OCI-LY1 (cell line): ENCODE measurements around the gene TNFSF15.

Source experiments
- H2AFZ ChIP-seq: fragments of 200-600 bp; sonication (generic), shearing (Covaris generic); 2 replicates; pipeline ENCODE4 v1.6.0; 2014; ENCODE audit warnings: antibody characterized with exemption, mild to moderate bottlenecking, low read length
- H3F3A ChIP-seq: fragments of 200-600 bp; sonication (generic), shearing (Covaris generic); 2 replicates; pipeline ENCODE4 v1.6.0; 2014; ENCODE audit warnings: mild to moderate bottlenecking, antibody characterized with exemption, low read length, moderate library complexity; ENCODE audit not compliant: insufficient read depth
- H3K27ac ChIP-seq: fragments of 200-600 bp; sonication (generic); 2 replicates; pipeline ENCODE4 v1.5.1; 2014; ENCODE audit warnings: low read length, mixed run types, mild to moderate bottlenecking, low read depth; ENCODE audit not compliant: poor library complexity, severe bottlenecking
- H3K27me3 ChIP-seq: fragments of 200-600 bp; sonication (generic); 2 replicates; pipeline ENCODE4 v1.6.0; 2014; ENCODE audit warnings: antibody characterized with exemption, mild to moderate bottlenecking, low read length, moderate library complexity; ENCODE audit not compliant: insufficient read depth
- H3K36me3 ChIP-seq: fragments of 200-600 bp; sonication (generic); 2 replicates; pipeline ENCODE4 v1.6.1; 2014; ENCODE audit warnings: mild to moderate bottlenecking, antibody characterized with exemption, low read length, moderate library complexity, mixed read lengths; ENCODE audit not compliant: insufficient read depth
- H3K4me1 ChIP-seq: fragments of 200-600 bp; sonication (generic); 2 replicates; pipeline ENCODE4 v1.5.1; 2014; ENCODE audit warnings: mild to moderate bottlenecking, low read length, moderate library complexity; ENCODE audit not compliant: insufficient read depth, severe bottlenecking
- H3K4me2 ChIP-seq: fragments of 200-600 bp; sonication (generic), shearing (Covaris generic); 2 replicates; pipeline ENCODE4 v1.6.1; 2014; ENCODE audit warnings: low read length
- H3K4me3 ChIP-seq: fragments of 200-600 bp; sonication (generic); 2 replicates; pipeline ENCODE4 v1.5.1; 2014; ENCODE audit warnings: low read length, low read depth, mild to moderate bottlenecking, mixed read lengths; ENCODE audit not compliant: poor library complexity, severe bottlenecking
- H3K79me2 ChIP-seq: fragments of 200-600 bp; shearing (Covaris generic); 2 replicates; pipeline ENCODE4 v1.6.1; 2016; ENCODE audit warnings: mixed run types, low read length, mixed read lengths; ENCODE audit not compliant: insufficient read depth
- H3K9ac ChIP-seq: fragments of 200-600 bp; sonication (generic), shearing (Covaris generic); 2 replicates; pipeline ENCODE4 v1.6.1; 2014; ENCODE audit warnings: mild to moderate bottlenecking, low read length, mixed read lengths
- H3K9me2 ChIP-seq: fragments of 200-600 bp; sonication (generic), shearing (Covaris generic); 2 replicates; pipeline ENCODE4 v1.6.1; 2014; ENCODE audit warnings: low read depth, mild to moderate bottlenecking, low read length, mixed read lengths
- H3K9me3 ChIP-seq: fragments of 200-600 bp; shearing (Covaris generic); 2 replicates; pipeline ENCODE4 v1.6.1; 2014; ENCODE audit warnings: low read length, mixed read lengths
- H4K20me1 ChIP-seq: fragments of 200-600 bp; sonication (generic), shearing (Covaris generic); 2 replicates; pipeline ENCODE4 v1.6.0; 2016; ENCODE audit warnings: mild to moderate bottlenecking, low read length; ENCODE audit not compliant: insufficient read depth
- CTCF ChIP-seq: fragments of 200-600 bp; sonication (generic), shearing (Covaris generic); IDR thresholded peaks from 2 replicates; pipeline ENCODE4 v1.5.1; 2017; ENCODE audit warnings: mild to moderate bottlenecking, antibody characterized with exemption, low read length, moderate library complexity, mixed read lengths
- EZH2 ChIP-seq: fragments of 200-600 bp; sonication (generic), shearing (Covaris generic); IDR thresholded peaks from 2 replicates; pipeline ENCODE4 v1.8.0; 2017; ENCODE audit warnings: borderline replicate concordance, mixed run types, mild to moderate bottlenecking, antibody characterized with exemption, low read length, moderate library complexity, mixed read lengths

TNFSF15 gene

DNA sequence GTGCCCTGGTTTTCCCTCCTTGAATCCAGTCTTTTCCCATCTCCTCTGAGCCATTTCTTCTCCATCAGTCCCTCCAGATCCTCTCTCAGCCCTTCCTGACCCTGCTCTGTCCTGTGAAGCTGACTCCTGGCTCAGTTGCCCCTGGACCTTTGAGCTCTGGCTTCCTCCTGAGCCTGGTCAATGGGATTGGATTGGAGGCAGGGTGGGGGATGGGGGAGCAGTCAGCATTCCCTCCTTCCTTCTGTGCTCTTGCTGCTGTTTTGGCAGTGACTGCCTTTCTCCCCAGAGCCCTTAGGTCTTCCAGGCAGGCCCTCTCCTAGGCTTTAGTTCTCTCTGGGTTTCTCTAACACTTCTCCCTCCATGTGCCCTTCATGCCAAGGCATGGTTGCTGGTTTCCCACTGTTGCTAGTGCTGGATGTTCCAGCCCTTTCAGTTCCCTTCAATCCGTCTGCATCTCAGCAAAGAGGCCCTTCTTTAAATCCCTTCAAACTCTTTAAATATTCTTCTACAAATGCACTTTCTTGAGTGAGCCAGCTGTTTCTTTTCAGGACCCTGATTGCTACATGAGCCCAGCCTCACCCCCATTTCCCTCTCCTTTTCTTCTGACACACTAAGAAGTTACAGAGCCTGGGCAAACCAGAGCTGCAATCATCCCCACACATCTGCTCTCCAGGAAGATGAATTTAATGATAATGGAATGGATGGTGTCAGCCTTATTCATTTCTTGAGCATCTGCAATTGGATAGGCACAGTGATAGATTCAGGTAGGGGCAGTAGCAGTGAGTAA, 2.2 kb downstream of the TNFSF15 start:
- H3K27ac ChIP-seq = no peak overlapping the region
- no peaks in the 10 kb centered on the region for H3K9me2 ChIP-seq
- H3K9ac ChIP-seq = no peak overlapping the region
- H3K4me2 ChIP-seq = no peak overlapping the region
- no peak overlapping the region for H3K4me3 ChIP-seq
- no peaks in the 10 kb centered on the region for H3K9me3 ChIP-seq
- no peaks in the 10 kb centered on the region for H4K20me1 ChIP-seq
- no peak overlapping the region for H2AFZ ChIP-seq
- no peaks in the 10 kb centered on the region for H3K79me2 ChIP-seq
- H3K27me3 ChIP-seq = no peaks in the 10 kb centered on the region
- H3K4me1 ChIP-seq = peaks cover 13% of the 10 kb centered on the region
- TF ChIP-seq EZH2 (no peak), CTCF (no peak)
- H3K36me3 ChIP-seq = no peaks in the 10 kb centered on the region
- no peaks in the 10 kb centered on the region for H3F3A ChIP-seq

DNA sequence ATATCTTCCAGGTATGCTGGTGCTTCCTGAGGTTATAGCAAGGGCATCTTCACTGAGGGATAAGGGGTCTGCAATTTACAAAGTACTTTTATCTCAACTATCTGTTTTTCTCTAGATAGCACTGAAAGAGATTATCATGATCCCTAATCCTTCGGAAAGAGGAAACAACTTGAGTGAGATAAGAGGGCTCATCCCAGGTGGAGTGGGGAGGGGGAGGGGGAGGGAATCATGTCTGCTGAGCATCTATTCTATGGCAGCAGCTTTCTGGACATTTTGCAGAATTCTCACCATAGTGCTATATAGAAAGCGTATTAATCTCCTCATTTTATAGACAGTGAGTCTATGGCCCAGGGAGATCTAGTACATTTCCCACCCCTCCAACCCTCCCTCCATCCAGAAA, 5.9 kb downstream of the TNFSF15 start:
- Histone ChIP-seq H3K4me1 (no peaks in the 10 kb centered on the region), H3K36me3 (no peaks in the 10 kb centered on the region), H3K4me2 (no peak overlapping the region), H3K27me3 (no peaks in the 10 kb centered on the region), H2AFZ (no peak overlapping the region), H4K20me1 (no peaks in the 10 kb centered on the region), H3K4me3 (no peak overlapping the region), H3K27ac (no peak overlapping the region), H3K9me3 (no peaks in the 10 kb centered on the region), H3K9me2 (no peaks in the 10 kb centered on the region), H3K9ac (no peak overlapping the region), H3K79me2 (no peaks in the 10 kb centered on the region), H3F3A (no peaks in the 10 kb centered on the region)
- TF ChIP-seq CTCF (no peak), EZH2 (no peak)

- no peak for TF ChIP-seq CTCF
- TF ChIP-seq EZH2 = no peak
- Histone ChIP-seq H3K36me3 (no peaks in the 10 kb centered on the region), H2AFZ (no peak overlapping the region), H3K79me2 (no peaks in the 10 kb centered on the region), H3F3A (no peaks in the 10 kb centered on the region), H3K9ac (no peak overlapping the region), H3K27me3 (no peaks in the 10 kb centered on the region), H3K4me1 (no peaks in the 10 kb centered on the region), H4K20me1 (no peaks in the 10 kb centered on the region), H3K9me3 (no peaks in the 10 kb centered on the region), H3K4me2 (no peak overlapping the region), H3K4me3 (no peak overlapping the region), H3K9me2 (no peaks in the 10 kb centered on the region), H3K27ac (no peak overlapping the region)
Observed at GRCh38 chr9:114799441-114799840, 6.4 kb downstream of the TNFSF15 start.
